GM23338 (cell line): ENCODE results near the gene SSTR3. TPM values are rescaled to one million over a fixed set of nuclear protein-coding genes. Genes with fewer than 3 reads are reported as not detected.

ENCODE experiments used
- ATAC-seq: fragments of 200-7000 bp; cut with Tn5 transposase; 3 replicates; pipeline ENCODE4 v1.9.1; 2020
- DNase-seq: peaks from one replicate; pipeline ENCODE4 v3.0.0-alpha.2; 2015; ENCODE audit warnings: low spot score
- H2AFZ ChIP-seq: fragments of 200-600 bp; sonication (generic); 2 replicates; pipeline ENCODE4 v1.8.0; 2016; ENCODE audit warnings: antibody characterized with exemption, mild to moderate bottlenecking, moderate library complexity
- H3F3A ChIP-seq: fragments of 200-600 bp; sonication (generic); replicated peaks from 2 replicates; pipeline ENCODE4 v1.8.0; 2017; ENCODE audit warnings: antibody characterized with exemption, mixed run types, low read depth
- H3K27ac ChIP-seq: fragments of 200-600 bp; sonication (generic); 2 replicates; pipeline ENCODE4 v1.6.1; 2016; ENCODE audit warnings: low read depth
- H3K27me3 ChIP-seq: fragments of 200-600 bp; sonication (generic); 2 replicates; pipeline ENCODE4 v1.8.0; 2016; ENCODE audit warnings: mild to moderate bottlenecking, mixed run types, moderate library complexity; ENCODE audit not compliant: insufficient read depth
- H3K36me3 ChIP-seq: fragments of 200-600 bp; sonication (generic); 2 replicates; pipeline ENCODE4 v1.8.0; 2016; ENCODE audit warnings: mild to moderate bottlenecking; ENCODE audit not compliant: insufficient read depth
- H3K4me1 ChIP-seq: fragments of 200-600 bp; sonication (generic); 2 replicates; pipeline ENCODE4 v1.8.0; 2016; ENCODE audit warnings: mild to moderate bottlenecking, moderate library complexity; ENCODE audit not compliant: insufficient read depth
- H3K4me2 ChIP-seq: fragments of 200-600 bp; sonication (generic); 2 replicates; pipeline ENCODE4 v1.7.1; 2017; ENCODE audit warnings: mixed run types
- H3K4me3 ChIP-seq: fragments of 200-600 bp; sonication (generic); 2 replicates; pipeline ENCODE4 v1.6.1; 2016; ENCODE audit warnings: mixed run types
- H3K79me2 ChIP-seq: fragments of 200-600 bp; sonication (generic); replicated peaks from 2 replicates; pipeline ENCODE4 v1.8.0; 2017; ENCODE audit warnings: mild to moderate bottlenecking; ENCODE audit not compliant: insufficient read depth
- H3K9me2 ChIP-seq: fragments of 200-600 bp; sonication (generic); 2 replicates; pipeline ENCODE4 v1.8.0; 2017; ENCODE audit not compliant: insufficient read depth
- H4K20me1 ChIP-seq: fragments of 200-600 bp; sonication (generic); replicated peaks from 2 replicates; pipeline ENCODE4 v1.8.0; 2017; ENCODE audit warnings: mild to moderate bottlenecking; ENCODE audit not compliant: insufficient read depth
- H3K27ac Mint-ChIP-seq: 2 replicates; pipeline ENCODE4 v1.8.0; 2020; ENCODE audit warnings: inconsistent platforms, mild to moderate bottlenecking, moderate library complexity, mixed read lengths
- H3K27me3 Mint-ChIP-seq: 3 replicates; pipeline ENCODE4 v1.8.0; 2022; ENCODE audit warnings: low read depth, mild to moderate bottlenecking, moderate library complexity, mixed read lengths, inconsistent platforms; ENCODE audit not compliant: insufficient read depth, poor library complexity
- H3K36me3 Mint-ChIP-seq: 3 replicates; pipeline ENCODE4 v1.8.0; 2021; ENCODE audit warnings: low read depth, mild to moderate bottlenecking, inconsistent platforms, moderate library complexity, mixed read lengths
- H3K4me1 Mint-ChIP-seq: 3 replicates; pipeline ENCODE4 v1.8.0; 2020; ENCODE audit warnings: mild to moderate bottlenecking, inconsistent platforms, mixed read lengths
- H3K4me3 Mint-ChIP-seq: 3 replicates; pipeline ENCODE4 v1.8.0; 2021; ENCODE audit warnings: moderate library complexity, mild to moderate bottlenecking, inconsistent platforms, mixed read lengths
- H3K9me3 Mint-ChIP-seq: 3 replicates; pipeline ENCODE4 v1.8.0; 2020; ENCODE audit warnings: moderate library complexity, mild to moderate bottlenecking, inconsistent platforms, mixed read lengths
- CTCF ChIP-seq, 2 experiments: fragments of 200-600 bp in 1 of 2; sonication (generic) in 1 of 2; conservative IDR thresholded peaks; 2 replicates each; pipeline versions ENCODE4 v1.5.1 to v1.6.1; 2016 to 2017; ENCODE audit warnings: antibody characterized with exemption in 2 of 2, low read depth in 2 of 2, mild to moderate bottlenecking in 2 of 2, moderate library complexity in 1 of 2
- ETS1 ChIP-seq: IDR thresholded peaks from 2 replicates; pipeline ENCODE4 v1.6.1; 2016; ENCODE audit warnings: antibody characterized with exemption
- EZH2phosphoT487 ChIP-seq: fragments of 200-600 bp; sonication (generic); IDR thresholded peaks from one replicate; pipeline ENCODE4 v1.8.1; 2018; ENCODE audit warnings: antibody characterized with exemption; ENCODE audit not compliant: unreplicated experiment
- JUNB ChIP-seq: IDR thresholded peaks from one replicate; pipeline ENCODE4 v1.6.1; 2016; ENCODE audit warnings: antibody characterized with exemption; ENCODE audit not compliant: unreplicated experiment
- NANOG ChIP-seq: IDR thresholded peaks from 2 replicates; pipeline ENCODE4 v1.6.1; 2016; ENCODE audit warnings: antibody characterized with exemption, borderline replicate concordance
- POLR2AphosphoS5 ChIP-seq: IDR thresholded peaks from 2 replicates; pipeline ENCODE4 v1.6.1; 2016; ENCODE audit warnings: antibody characterized with exemption, low read depth
- REST ChIP-seq: IDR thresholded peaks from one replicate; pipeline ENCODE4 v1.6.1; 2018; ENCODE audit warnings: antibody characterized with exemption; ENCODE audit not compliant: unreplicated experiment
- STAT1 ChIP-seq: IDR thresholded peaks from one replicate; pipeline ENCODE4 v1.6.1; 2016; ENCODE audit warnings: antibody characterized with exemption; ENCODE audit not compliant: unreplicated experiment
- ZNF114 ChIP-seq: fragments of 250-450 bp; sonication (Bioruptor Pico); IDR thresholded peaks from 2 replicates; pipeline ENCODE4 v1.5.0; 2020; ENCODE audit warnings: mild to moderate bottlenecking, moderate library complexity
- ZNF331 ChIP-seq: fragments of 250-450 bp; sonication (Bioruptor Pico); IDR thresholded peaks from 2 replicates; pipeline ENCODE4 v1.5.0; 2020; ENCODE audit warnings: low read depth, mild to moderate bottlenecking, moderate library complexity
- ZNF462 ChIP-seq: fragments of 250-450 bp; sonication (Bioruptor Pico); IDR thresholded peaks from 2 replicates; pipeline ENCODE4 v1.5.0; 2020; ENCODE audit warnings: mild to moderate bottlenecking, moderate library complexity
- polyA plus RNA-seq: library from polyadenylated mRNA; unstranded; fragments of >200 nt; fragmentation: Nextera tagmentation; extraction: Ambion mirVana; gene quantifications from 2 replicates; pipeline ENCODE4 v1.2.1, GENCODE V29; 2016
- total RNA-seq: library from RNA; depleted of rRNA; stranded (reverse); fragments of >200 nt; shearing (Covaris generic); gene quantifications from 2 replicates; pipeline ENCODE4 v1.2.3, GENCODE V29; 2014

The SSTR3 gene
- total and polyA plus RNA-seq, 2 experiments from 2014 or later = 0.66 TPM; not detected in 1

GRCh38 chr22:37204045-37204655 lies 8.1 kb downstream of the SSTR3 start (continued):
- TF ChIP-seq CTCF (conservative IDR thresholded peaks at IDR 0.05; ENCODE audit: low read depth in 2 of 2) (no peak), REST (no peak), STAT1 (no peak), JUNB (no peak), ZNF331 (CRISPR knock-in tag) (no peak), ZNF114 (no peak), POLR2AphosphoS5 (no peak)

GRCh38 chr22:37203354-37204044 lies 8.8 kb downstream of the SSTR3 start:
- Mint-ChIP-seq H3K27ac (no peak overlapping the region), H3K9me3 (no peaks in the 10 kb centered on the region), H3K4me1 (no peaks in the 10 kb centered on the region), H3K27me3 (peaks cover 7% of the 10 kb centered on the region), H3K4me3 (no peak overlapping the region), H3K36me3 (no peaks in the 10 kb centered on the region)
- no peak overlapping the region for H3K4me2 ChIP-seq
- H3F3A ChIP-seq = no peaks in the 10 kb centered on the region
- no peaks in the 10 kb centered on the region for H3K9me2 ChIP-seq
- H3K79me2 ChIP-seq = no peaks in the 10 kb centered on the region
- H4K20me1 ChIP-seq = no peaks in the 10 kb centered on the region
- no peak overlapping the region for H2AFZ ChIP-seq
- H3K27ac ChIP-seq = no peak overlapping the region
- no peaks in the 10 kb centered on the region for H3K36me3 ChIP-seq
- H3K4me3 ChIP-seq = no peak overlapping the region
- no peak for DNase-seq
- no peaks in the 10 kb centered on the region for H3K4me1 ChIP-seq
- ATAC-seq = no peak
- H3K27me3 ChIP-seq = no peaks in the 10 kb centered on the region
- no peak for TF ChIP-seq EZH2phosphoT487
- TF ChIP-seq NANOG = no peak
- TF ChIP-seq ETS1 = no peak
- no peak for TF ChIP-seq ZNF462
- no peak for TF ChIP-seq ZNF114
- TF ChIP-seq POLR2AphosphoS5 = no peak
- no peak for TF ChIP-seq ZNF331 (CRISPR knock-in tag)
